ENCODE measurements around the gene EFCAB8.

DNA sequence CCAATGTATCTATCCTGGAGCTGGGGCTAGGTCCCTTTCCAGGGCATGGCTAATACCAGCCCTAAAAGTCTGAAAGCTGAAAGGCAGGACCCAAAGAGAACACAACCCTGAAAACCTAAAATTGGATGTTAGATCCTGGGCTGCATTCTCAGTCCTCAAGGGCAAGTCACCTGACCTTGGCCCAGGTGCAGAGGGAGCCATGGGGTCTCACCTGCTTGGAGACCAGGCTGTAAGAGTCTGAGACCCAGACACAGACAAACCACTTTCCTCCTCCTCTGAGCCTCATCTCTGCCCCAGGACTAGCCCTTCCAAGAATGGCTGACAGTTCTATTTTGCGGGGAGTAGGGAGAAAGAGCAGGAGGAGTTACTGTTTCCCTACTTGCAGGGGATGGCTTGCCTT lies 60.0 kb downstream of the EFCAB8 start:
- TF ChIP-seq CTCF (conservative IDR thresholded peaks at IDR 0.05; ENCODE audit: low read depth, low read length), result no peak
- TF ChIP-seq EZH2 (IDR thresholded peaks at IDR 0.05; ENCODE audit: low read length, unreplicated experiment), result no peak
- no peak for TF ChIP-seq EZH2phosphoT487 (IDR thresholded peaks at IDR 0.05; ENCODE audit: borderline replicate concordance, low read length)
